CD4-positive, alpha-beta memory T cell (primary cell): Measurements from ENCODE around the gene CDKN2C. TPM values are rescaled to one million over a fixed set of nuclear protein-coding genes. Genes with fewer than 3 reads are reported as not detected.

Experiments used
- CTCF ChIA-PET: fragments of 350-600 bp; sonication (Branson Sonifier 250); formaldehyde crosslinking; loops from one replicate; lab custom pipeline; 2021; ENCODE audit warnings: inconsistent platforms; ENCODE audit not compliant: partially characterized antibody; lab: Charles Lee
- POLR2A ChIA-PET: fragments of 350-600 bp; sonication (Branson Sonifier 250); formaldehyde crosslinking; loops from one replicate; lab custom pipeline; 2021; ENCODE audit not compliant: partially characterized antibody; lab: Charles Lee
- DNase-seq, 5 donors: peaks; one replicate each; pipeline versions ENCODE4 v3.0.0 to v3.0.0-alpha.2; 2020 to 2022; ENCODE audit warnings: mixed read lengths in 1 of 5
- H3K27ac ChIP-seq: one replicate; pipeline ENCODE4 v1.7.0; 2013; ENCODE audit warnings: low read depth, low read length
- H3K27me3 ChIP-seq: 2 replicates; pipeline ENCODE4 v1.7.0; 2013; ENCODE audit warnings: mild to moderate bottlenecking, low read length, moderate library complexity; ENCODE audit not compliant: insufficient read depth
- H3K36me3 ChIP-seq: 2 replicates; pipeline ENCODE4 v1.7.0; 2013; ENCODE audit warnings: mild to moderate bottlenecking, low read length, moderate library complexity; ENCODE audit not compliant: insufficient read depth
- H3K4me1 ChIP-seq: 2 replicates; pipeline ENCODE4 v1.7.0; 2013; ENCODE audit warnings: mild to moderate bottlenecking, low read length, moderate library complexity; ENCODE audit not compliant: insufficient read depth
- H3K4me3 ChIP-seq, 2 donors: one replicate each; pipeline ENCODE4 v1.7.0; 2013; ENCODE audit warnings: low read length in 2 of 2, mild to moderate bottlenecking in 1 of 2
- H3K9me3 ChIP-seq, 2 donors: one replicate each; pipeline ENCODE4 v1.7.0; 2013; ENCODE audit warnings: low read length in 2 of 2, control low read depth in 1 of 2; ENCODE audit not compliant: control insufficient read depth in 1 of 2
- H3K27ac Mint-ChIP-seq, 7 donors: one replicate each; pipeline ENCODE4 v1.8.0; 2020 to 2021; ENCODE audit warnings: mixed read lengths in 7 of 7, mild to moderate bottlenecking in 6 of 7, inconsistent platforms in 3 of 7, moderate library complexity in 3 of 7
- H3K27me3 Mint-ChIP-seq, 2 donors: one replicate each; pipeline ENCODE4 v1.8.0; 2020 to 2021; ENCODE audit warnings: mixed read lengths in 2 of 2
- H3K36me3 Mint-ChIP-seq, 2 donors: one replicate each; pipeline ENCODE4 v1.8.0; 2020 to 2021; ENCODE audit warnings: mixed read lengths in 2 of 2, inconsistent platforms in 1 of 2, mild to moderate bottlenecking in 1 of 2
- H3K4me1 Mint-ChIP-seq, 4 donors: one replicate each; pipeline ENCODE4 v1.8.0; 2020 to 2021; ENCODE audit warnings: mixed read lengths in 4 of 4, mild to moderate bottlenecking in 1 of 4
- H3K4me3 Mint-ChIP-seq, 8 donors: one replicate each; pipeline ENCODE4 v1.8.0; 2020 to 2021; ENCODE audit warnings: mixed read lengths in 8 of 8, mild to moderate bottlenecking in 7 of 8, moderate library complexity in 6 of 8, inconsistent platforms in 3 of 8
- H3K9me3 Mint-ChIP-seq, 8 donors: one replicate each; pipeline ENCODE4 v1.8.0; 2020 to 2021; ENCODE audit warnings: mixed read lengths in 8 of 8, mild to moderate bottlenecking in 5 of 8, inconsistent platforms in 3 of 8, moderate library complexity in 1 of 8
- intact Hi-C: fragments of 100-400 bp; cut with micrococcal nuclease; formaldehyde crosslinking; loops from one replicate; pipeline ENCODE4 v1.15.1; 2023
- polyA plus RNA-seq, 2 donors: library from polyadenylated mRNA; unstranded; fragments of 300-500 nt; fragmentation: Illumina TruSeq; gene quantifications; one replicate each; pipeline ENCODE4 v1.2.3, GENCODE V29; 2021
- total RNA-seq, 2 experiments: library from RNA; stranded (reverse); gene quantifications; one replicate each; pipeline ENCODE4 v1.2.3, GENCODE V29; 2021

The CDKN2C gene
- total and polyA plus RNA-seq, 4 experiments from 2014 or later = 7.7 to 14.8 (median 11.1) TPM

- Mint-ChIP-seq H3K36me3 (peaks cover 0 to 4% of the 10 kb centered on the region in 2 donors), H3K27ac (no peak overlapping the region), H3K27me3 (peaks cover 1 to 3% of the 10 kb centered on the region in 2 donors), H3K4me1 (no peaks in the 10 kb centered on the region), H3K4me3 (no peak overlapping the region), H3K9me3 (peaks cover 0 to 14% (median 6%) of the 10 kb centered on the region in 8 donors)
- Histone ChIP-seq H3K36me3 (no peaks in the 10 kb centered on the region), H3K4me3 (no peak overlapping the region), H3K27ac (no peak overlapping the region), H3K9me3 (no peaks in the 10 kb centered on the region), H3K4me1 (no peaks in the 10 kb centered on the region), H3K27me3 (no peaks in the 10 kb centered on the region)
- DNase-seq = no peak
- intact Hi-C loops = no loop called here
- ChIA-PET POLR2A (no interaction called here), CTCF (no interaction called here)
Measured at GRCh38 chr1:51014878-51015277, 44.8 kb downstream of the CDKN2C start.

- H3K4me3 ChIP-seq = no peak overlapping the region
- peaks cover 0 to 6% (median 3%) of the 10 kb centered on the region in 8 donors for H3K9me3 Mint-ChIP-seq
- H3K27ac Mint-ChIP-seq = no peak overlapping the region
- DNase-seq = no peak
- H3K27me3 Mint-ChIP-seq = peaks cover 3 to 4% of the 10 kb centered on the region in 2 donors
- H3K9me3 ChIP-seq = no peaks in the 10 kb centered on the region
- H3K27me3 ChIP-seq = no peaks in the 10 kb centered on the region
- H3K4me3 Mint-ChIP-seq = no peak overlapping the region
- no peaks in the 10 kb centered on the region for H3K4me1 ChIP-seq
- CTCF ChIA-PET = no interaction called here
- H3K36me3 ChIP-seq = no peaks in the 10 kb centered on the region
- intact Hi-C loops = no loop called here
- no peaks in the 10 kb centered on the region for H3K36me3 Mint-ChIP-seq
- H3K4me1 Mint-ChIP-seq = no peaks in the 10 kb centered on the region
- H3K27ac ChIP-seq = no peak overlapping the region
- POLR2A ChIA-PET = no interaction called here
Measured at GRCh38 chr1:51019811-51020210, 49.8 kb downstream of the CDKN2C start.

Other genes starting within 250 kb of the CDKN2C start
- gene FAF1, start 10.0 kb upstream of the CDKN2C start, total RNA-seq = 10 to 100 TPM; 50.0 to 57.7 TPM
- gene FAF1, start 10.0 kb upstream of the CDKN2C start, polyA plus RNA-seq = 10 to 100 TPM; 36.0 to 60.2 TPM
- gene C1orf185, start 132.0 kb downstream of the CDKN2C start, total RNA-seq = not detected
- not detected for gene C1orf185, start 132.0 kb downstream of the CDKN2C start, polyA plus RNA-seq